K562 (cell line): ENCODE measurements around the gene NOSTRIN.

Experiments used
- CBX5 ChIP-seq: IDR thresholded peaks from 2 replicates; pipeline ENCODE4 v1.6.1; 2014; ENCODE audit warnings: low read depth, borderline replicate concordance
- POLR2AphosphoS5 ChIP-seq: IDR thresholded peaks from 2 replicates; pipeline ENCODE4 v1.6.1; 2011; ENCODE audit warnings: mild to moderate bottlenecking, low read depth, low read length, moderate library complexity; ENCODE audit not compliant: control insufficient read depth, insufficient read depth

DNA sequence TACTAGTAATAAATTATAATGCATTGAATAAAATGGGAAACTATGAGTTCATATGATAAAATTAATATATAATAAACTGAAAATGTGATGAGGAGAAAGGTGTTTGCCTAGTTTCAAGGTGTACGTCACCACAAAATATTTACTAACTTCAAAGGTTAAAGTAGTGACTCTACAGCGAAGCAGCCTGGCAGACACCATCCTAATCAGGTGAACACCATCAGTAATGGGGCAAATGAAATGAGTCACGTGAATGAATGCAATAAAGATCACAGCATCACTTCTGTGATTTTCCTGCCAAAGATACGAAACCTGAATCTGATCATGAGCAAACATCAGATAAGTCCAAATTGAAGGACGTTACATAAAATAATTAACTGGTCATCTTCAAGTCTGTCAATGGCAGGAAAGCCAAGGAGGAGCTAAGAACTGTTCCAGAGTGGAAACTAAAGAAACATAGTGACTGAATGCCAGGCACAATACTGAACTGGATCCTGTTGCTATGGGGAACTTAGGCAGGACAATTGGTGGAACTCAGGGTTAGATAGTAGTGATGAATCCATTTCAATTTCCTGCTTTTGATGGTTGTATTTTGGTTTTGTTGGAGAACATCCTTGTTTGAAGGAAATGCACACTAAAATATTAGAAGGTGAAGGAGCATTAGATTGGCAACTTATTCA lies 12.1 kb upstream of the NOSTRIN start:
- TF ChIP-seq CBX5 (no peak), POLR2AphosphoS5 (no peak)
